Erythroblast (primary cell): ENCODE results near the gene PDZD7.

Experiments
- DNase-seq, 2 experiments: peaks; one replicate each; lab custom pipeline; 2025; lab: John Stamatoyannopoulos, UW
- GATA1 ChIP-seq: IDR thresholded peaks from 2 replicates; pipeline ENCODE4 v1.6.1; 2011; ENCODE audit warnings: low read depth, mild to moderate bottlenecking, control low read depth, low read length, moderate library complexity
- POLR2A ChIP-seq: IDR thresholded peaks from 2 replicates; pipeline ENCODE4 v1.6.1; 2011; ENCODE audit warnings: mild to moderate bottlenecking, low read length

Gene PDZD7

DNA sequence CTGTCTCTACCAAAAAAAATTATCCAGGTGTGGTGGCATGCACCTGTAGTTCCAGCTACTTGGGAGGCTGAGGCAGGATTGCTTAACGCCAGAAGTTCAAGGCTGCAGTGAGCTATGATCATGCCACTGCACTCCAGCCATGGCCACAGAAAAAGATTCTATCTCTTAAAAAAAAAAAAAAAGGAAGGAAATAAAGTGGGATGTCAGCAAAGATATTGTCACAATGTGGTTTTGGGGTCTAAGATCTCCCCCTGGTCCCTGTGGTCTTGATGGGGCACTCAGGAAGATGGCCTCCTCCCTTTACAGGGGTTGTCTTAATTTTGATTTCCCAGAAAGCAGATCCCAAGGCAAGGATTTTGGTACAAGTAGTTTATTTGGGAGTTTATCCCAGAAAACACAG lies 23.4 kb upstream of the PDZD7 start:
- no peak for DNase-seq
- TF ChIP-seq GATA1 (no peak), POLR2A (no peak)

DNA sequence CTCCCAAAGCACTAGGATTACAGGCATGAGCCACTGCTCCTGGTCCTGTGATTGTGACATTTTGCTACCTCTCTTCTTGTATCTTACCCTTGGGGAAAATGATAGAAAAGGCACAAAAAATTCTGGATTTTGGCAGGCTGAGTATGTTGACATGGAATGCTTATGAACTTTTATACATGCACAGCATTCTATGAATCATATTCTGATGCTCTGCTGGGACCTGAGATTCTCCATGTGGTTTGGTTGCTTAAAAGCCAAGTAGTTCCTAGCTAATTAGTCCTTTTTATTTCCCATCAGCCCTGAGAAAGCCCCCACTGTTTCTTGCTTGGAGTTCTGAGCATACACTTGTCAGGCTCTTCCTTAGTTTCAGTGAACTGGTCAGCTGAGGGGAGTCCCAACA lies 22.6 kb upstream of the PDZD7 start:
- DNase-seq = no peak
- TF ChIP-seq GATA1 (no peak), POLR2A (no peak)

DNA sequence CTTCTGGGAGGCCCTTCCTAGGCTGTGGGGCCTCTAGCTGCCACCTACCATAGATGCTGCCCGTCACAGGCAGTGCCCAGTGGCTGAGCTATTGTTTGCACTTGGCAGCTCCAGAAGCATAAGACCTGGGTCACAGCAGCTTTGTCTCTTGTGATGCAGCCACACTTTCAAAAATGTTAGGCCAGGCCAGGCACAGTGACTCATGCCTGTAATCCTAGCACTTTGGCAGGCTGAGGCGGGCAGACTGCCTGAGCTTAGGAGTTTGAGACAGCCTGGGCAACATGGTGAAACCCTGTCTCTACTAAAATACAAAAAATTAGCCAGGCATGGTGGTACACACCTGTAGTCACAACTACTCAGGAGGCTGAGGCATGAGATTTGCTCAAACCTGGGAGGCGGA lies 21.4 kb upstream of the PDZD7 start:
- DNase-seq = no peak
- TF ChIP-seq GATA1 = no peak
- no peak for TF ChIP-seq POLR2A

DNA sequence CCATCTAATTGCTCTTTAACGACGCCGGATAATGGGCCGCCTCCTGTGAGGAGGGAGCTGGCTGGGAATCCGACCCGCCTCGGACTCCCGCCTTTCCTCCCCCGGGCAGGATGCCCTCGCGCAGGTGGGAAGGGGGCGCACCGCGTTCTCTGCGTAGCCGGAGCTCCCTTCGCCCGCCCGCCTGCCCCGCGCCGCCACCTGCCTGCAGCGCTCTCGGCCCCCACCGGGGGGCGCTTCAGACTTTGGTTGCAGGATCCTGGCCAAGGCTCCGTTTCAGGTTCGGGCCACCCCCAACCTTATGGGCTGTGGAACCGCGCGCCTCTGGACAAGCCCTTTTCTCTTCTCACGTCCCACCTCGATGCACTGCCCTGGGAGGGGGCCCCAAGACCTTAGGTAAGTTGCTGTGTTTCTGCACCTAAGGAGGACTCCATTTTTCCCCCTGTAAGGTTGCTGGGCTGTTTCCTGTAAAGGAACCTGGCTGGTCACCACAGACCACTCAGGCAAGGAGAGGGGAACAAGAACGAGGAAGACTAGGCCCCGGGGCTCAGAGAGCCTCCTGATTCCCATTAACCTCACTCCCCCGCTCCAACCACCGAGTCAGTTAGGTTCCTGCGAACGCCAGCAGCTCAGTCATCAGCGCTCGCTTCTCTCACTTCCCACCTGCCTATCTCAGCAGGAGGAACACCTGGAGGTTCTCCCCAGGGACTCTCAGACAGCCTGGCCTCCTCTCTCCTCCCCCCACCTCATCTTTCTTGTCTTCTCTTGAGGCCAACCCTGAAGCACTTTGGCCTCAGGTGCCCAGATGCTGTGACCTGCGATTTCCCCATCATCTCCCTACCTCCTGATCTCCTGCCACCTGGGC lies 19.5 kb upstream of the PDZD7 start:
- TF ChIP-seq GATA1 (no peak), POLR2A (no peak)
- peak; percentile 65 to 80 for DNase-seq

DNA sequence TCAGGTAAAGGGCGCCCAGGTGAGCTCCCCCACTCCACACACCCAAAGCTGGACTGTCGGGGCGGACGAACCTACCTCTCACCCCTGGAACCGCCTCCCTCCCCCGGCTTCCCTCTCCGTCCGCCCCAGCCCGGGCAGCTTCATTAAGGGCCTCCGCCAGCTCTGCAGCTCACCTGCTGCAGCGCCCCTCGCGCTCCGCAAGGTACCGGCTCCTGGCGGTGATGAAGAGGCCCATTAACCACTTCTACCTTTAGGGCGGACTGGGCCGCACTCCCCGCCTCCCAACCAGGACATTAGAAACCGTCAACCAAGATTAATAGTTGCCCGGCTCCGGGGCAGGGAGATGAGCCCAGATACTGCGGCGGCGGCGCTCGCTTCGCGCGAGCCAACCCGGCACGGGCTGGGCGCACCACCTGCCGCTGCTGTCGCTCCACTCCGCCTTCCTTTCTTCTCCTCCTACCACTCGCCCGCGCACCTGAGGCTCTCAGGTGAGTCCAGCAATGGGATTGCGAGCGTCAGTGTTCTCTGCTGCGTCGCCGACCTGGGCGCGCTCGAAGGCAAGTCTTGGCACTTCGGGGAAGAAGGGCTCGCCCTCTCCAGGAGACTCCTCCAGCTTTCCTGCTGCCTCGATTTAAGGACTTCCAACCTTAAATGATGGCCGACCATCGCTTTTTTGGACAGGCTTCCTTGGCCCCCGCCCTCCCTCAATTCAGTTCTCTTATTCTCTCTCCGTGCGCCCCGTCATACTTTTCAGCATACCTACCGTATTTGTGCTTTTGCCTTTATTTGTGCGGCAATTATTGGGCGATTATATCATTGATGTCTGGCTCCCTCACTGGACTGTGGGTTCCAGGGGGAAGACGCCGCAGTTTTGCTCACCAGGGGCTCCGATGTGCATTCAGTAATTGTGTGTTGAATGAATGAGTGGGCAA lies 17.3 kb upstream of the PDZD7 start:
- no peak for DNase-seq
- TF ChIP-seq POLR2A (no peak), GATA1 (no peak)

DNA sequence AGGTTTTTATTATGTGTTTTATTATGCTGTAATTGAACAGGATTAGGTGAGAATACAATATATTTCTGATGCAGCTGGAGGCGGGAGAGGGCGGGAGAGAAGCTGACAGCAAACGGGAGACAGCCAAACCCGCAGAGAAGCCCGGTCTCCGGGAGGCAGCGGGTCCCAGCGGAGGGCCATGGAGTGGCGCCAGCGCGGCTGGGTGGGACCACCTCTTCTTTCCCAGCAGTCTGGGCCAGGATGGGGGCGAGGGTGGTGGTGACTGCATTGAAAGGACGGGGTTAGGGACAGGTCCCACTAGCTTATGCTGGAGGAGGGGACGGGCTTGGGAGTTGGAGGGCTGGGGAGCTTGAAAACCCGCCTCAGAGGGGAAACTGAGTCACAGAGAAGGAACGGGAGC lies 16.3 kb upstream of the PDZD7 start:
- TF ChIP-seq POLR2A (no peak), GATA1 (no peak)
- no peak for DNase-seq

DNA sequence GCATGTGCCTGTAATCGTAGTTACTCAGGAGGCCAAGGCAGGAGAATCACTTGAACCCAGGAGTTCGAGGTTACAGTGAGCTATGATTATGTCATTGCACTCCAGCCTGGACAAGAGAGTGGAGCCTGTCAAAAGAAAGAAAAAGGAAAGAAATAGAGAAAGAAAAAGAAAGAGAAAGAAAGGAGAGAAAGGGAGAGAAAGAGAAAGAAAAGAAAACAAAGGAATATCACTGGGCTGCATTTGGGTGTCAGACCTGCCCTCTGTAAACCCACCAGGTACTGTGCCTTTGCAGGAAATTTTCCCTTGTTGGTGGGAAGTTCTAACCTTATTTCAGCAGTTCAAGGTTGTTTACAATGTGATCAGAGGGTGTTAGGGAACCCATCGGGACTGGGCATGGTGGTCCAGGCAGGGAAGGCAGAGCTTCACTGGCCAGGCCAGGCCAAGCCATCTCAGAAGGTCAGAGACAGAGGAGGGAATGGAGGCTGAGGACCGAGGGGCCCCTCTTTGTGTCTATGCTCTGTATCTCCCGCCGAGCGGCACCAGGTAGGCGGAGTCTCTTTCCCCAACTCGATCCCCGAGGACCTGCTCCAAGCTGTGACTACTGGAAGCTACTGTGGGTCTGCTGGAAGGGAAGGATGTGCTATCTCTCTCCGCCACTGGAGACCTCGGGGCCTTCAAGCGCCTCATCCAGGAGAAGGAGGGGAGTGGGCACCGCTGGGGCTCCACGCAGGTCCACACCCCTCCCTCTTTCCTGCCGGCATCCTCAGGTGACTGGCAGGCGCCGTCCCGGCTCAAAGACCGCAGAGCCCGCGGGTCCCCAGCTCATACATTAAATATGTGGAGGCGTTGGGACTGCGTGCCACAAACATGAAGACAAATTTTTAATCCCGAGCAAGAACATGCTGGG lies 15.7 kb upstream of the PDZD7 start:
- TF ChIP-seq POLR2A (no peak), GATA1 (no peak)

DNA sequence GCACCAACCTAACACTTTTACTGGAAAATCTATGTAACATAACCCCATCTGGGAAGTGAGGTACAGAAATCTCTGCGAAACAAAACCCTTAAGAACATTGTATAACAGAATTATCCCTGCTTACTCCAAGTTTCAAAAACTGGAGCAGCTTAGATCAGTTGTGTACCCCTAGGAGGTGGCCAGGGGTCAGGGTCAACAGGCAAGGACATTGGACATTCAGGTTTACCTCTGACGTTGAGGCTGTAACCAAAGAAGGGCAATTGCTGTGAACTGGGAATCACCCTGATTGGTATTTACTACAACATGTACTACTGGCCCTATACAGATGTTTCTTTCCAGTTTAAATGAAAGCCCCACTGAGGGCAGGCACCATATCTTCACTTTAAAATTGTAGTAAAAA lies 13.2 kb upstream of the PDZD7 start:
- TF ChIP-seq GATA1 = no peak
- no peak for TF ChIP-seq POLR2A
- DNase-seq = no peak

More for the DNA sequence above, 15.7 kb upstream of the PDZD7 start:
- no peak for DNase-seq

DNA sequence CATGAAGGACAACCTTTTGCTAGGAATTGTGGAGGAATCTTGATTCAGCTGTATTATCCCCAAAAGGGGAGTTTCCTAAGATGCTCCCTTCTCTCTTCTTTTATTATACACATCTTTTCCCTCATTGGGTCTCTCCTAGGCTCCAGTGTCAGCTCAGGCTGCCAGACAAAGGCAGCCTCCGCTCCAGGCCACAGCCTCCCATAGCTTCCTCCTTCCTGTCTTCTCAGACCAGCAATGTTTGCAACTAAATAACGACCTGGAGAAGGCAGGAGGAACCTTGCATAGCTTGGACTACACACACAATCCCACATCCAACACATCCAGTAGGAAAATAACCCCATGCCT lies 12.4 kb upstream of the PDZD7 start:
- DNase-seq = no peak
- no peak for TF ChIP-seq POLR2A
- TF ChIP-seq GATA1 = no peak

DNA sequence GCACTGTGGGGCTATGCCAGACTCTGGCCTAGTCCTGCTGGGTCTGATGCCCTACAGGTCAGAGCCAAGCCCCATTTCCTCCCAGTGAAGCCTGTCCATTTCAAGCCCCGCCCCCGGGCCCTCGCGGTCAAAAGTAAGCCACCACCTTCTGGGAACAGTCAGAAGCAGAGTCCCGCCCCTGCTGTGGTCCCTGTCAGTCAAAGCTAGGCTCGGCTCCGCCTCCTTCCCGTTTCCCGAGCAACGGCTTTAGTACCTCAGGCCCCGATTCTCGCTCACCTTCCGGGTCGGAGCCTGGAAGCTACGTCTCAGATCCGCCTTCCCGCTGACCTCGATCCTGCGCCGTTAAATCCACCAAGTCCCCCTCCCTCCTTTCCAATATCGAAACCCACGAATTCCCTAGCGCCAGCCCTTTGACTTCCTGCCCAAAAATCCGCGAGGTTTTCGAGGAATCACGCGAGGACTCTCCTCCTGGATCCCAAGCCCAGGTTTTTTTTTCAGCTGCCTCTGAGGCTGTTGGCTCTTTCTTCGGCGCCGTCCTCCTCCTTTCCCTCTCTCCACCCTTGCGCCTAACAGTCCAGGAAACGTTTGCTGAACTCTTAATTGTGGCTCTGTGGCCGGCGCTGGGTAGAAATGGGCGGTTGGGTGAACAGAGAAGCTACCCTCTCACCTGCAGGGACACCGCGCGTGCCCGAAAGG lies 11.9 kb upstream of the PDZD7 start:
- TF ChIP-seq GATA1 (no peak), POLR2A (peak; percentile 59)
- peak; percentile 89 to 93 for DNase-seq

DNA sequence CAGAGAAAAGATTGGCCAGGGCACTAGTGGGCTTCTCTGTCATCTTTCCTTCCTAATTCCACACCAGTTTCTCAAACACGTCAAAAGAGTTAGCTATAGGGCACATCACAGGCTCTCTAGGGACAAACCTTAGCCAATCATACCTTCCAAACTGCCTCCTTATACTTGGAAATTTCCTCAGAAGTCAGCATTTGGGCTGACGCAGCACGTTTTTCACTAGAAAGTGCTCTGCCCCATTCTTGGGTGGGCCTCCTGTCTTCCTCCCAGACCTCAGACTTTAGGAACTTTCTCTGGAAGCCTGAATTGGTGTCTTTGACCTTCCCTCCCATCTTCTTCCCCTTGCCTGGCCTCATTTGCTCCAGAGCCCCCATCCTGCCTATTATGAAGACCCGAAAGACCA lies 11.2 kb upstream of the PDZD7 start:
- TF ChIP-seq GATA1 (no peak), POLR2A (no peak)
- DNase-seq = no peak

DNA sequence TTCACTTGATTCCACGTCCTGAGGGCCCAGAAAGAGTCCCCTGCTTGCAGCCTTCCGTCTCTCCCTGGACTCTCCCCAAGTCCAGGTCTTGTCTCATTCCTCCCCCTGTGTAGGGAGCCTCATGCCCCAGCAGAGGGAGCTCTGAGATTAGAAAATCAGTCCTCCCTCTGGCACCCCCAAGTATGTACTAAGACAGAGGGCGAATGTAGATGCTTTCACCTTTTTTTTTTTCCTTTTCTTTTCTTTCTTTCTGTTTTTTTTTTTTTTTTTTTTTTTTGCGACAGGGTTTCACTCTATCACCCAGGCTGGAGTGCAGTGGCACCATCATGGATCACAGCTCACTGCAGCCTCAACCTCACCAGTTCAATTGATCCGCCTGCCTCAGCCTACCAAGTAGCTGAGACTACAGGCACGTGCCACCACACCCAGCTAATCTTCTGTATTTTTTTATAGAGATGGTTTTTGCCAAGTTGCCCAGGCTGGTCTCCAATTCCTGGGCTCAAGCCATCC lies 10.4 kb upstream of the PDZD7 start:
- TF ChIP-seq POLR2A (no peak), GATA1 (no peak)

DNA sequence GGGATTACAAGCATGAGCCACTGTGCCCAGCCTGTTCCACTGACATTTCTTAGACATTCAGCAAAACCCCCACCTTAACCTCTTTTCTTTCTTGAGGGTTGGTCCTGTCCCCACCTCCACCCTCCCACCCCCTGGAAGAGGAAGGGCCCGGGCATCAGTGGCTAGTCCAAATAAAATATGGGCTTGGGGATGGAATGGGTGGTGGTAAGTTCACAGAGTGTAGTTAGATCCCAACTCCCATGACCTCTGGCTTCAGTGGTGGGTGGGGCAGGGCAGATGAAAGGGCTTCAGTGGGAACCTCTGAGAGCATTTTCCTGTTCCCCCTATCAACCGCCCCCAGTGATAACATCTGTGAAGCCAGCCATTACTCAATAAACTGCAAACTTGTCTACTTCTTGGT lies 9.9 kb upstream of the PDZD7 start:
- DNase-seq = no peak
- TF ChIP-seq POLR2A (no peak), GATA1 (no peak)

More for the DNA sequence above, 10.4 kb upstream of the PDZD7 start:
- peak; percentile 86 to 90 for DNase-seq
